CD4-positive, alpha-beta T cell treated with Interleukin-4 for 4 hours (primary cell): ENCODE data around the gene FASTKD2.
"Not testable (repeated sequence)": the region's sequence is repeated elsewhere in the genome, so short reads cannot be mapped to it uniquely, and the experiment has no call there.

Experiments used
- DNase-seq: peaks from one replicate; pipeline ENCODE4 v3.0.0-alpha.2; 2020

FASTKD2 gene

GRCh38 chr2:206792645-206793044 lies 27.2 kb downstream of the FASTKD2 start:
- DNase-seq = no peak

DNA sequence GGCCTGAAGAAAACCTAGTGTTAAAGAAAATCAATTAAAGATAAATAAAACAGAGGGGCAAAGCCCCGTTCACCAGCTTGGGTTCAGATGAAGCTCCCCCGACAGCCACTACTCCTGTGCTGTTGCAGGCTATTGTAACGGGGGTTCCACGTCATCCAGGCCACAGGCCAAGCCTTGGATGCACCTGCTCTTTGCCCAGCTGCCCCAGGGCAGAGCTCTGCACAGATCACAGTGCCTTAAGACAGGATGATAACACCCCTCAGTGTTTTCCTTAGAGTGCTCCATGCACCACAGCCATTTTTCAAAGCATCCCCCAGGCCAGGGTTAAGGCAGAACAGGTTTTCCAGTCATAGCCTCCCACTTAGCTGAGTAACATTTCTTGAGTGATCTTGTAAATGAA lies 32.0 kb downstream of the FASTKD2 start:
- no peak for DNase-seq

GRCh38 chr2:206798000-206798399 lies 32.6 kb downstream of the FASTKD2 start:
- peak; percentile 8 for DNase-seq

DNA sequence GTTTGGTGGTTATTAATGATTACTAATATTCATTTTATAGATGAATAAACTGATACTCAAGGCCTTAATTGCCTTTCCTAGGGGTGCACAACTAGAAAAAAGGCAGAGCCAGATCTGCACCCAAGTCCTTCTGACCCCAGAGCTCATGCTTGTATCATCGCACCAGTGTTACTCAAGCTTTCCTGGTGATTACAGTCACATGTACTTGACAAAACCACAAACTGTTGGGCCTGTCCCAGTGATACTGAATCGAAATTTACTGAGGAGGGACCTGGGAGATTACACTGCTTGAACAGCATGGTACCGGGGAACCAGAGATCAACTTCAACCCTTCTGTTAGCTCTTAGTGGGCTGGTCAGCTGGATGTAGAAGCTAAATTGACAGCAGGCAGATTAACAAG lies 33.7 kb downstream of the FASTKD2 start:
- no peak for DNase-seq

DNA sequence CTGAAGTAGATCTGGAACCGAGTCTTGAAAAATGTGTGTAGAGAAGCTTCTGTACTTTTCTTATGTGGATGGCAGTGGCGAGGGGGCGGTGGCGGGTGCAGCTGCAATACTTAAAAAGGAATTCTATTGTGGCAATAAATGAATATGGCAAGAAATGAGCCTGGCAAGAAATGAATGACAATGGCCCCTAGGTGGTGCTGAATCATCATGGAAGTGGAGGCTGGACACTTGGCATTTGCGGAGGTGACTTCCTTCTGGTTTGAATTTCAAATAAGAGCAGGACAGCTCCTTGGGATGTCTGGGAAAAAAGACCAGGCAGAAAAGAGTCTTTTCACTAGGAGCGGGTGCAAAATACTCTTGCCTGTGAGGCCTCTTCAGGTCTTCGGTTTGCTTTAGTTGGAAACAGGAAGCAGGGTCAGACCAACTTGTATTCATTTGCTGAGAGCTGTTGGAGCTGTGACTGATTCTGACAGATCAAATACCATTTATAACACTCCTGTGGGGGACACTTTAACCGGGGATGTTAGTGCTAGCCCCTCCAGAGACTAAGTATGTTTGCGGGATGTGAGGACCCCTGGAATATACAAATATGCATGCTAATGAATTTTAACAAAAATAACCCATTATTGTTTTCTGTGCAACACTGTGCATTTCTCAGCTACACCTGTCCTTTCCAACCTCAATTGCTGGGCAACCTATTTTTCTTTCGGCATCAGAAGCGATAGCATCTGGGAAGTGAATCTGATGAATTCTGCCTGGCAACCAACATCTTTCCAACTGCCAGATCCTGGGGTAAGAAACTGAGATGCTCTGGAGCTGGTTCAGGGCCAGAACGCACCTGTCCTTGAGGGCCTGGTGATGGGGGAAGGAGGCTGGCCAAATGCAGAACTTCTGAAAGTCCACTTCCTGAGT lies 35.4 kb downstream of the FASTKD2 start:
- DNase-seq = peak; percentile 34

- no peak for DNase-seq
Observed at GRCh38 chr2:206801418-206802189, 36.2 kb downstream of the FASTKD2 start.

GRCh38 chr2:206802654-206803514 lies 37.5 kb downstream of the FASTKD2 start:
- no peak for DNase-seq

GRCh38 chr2:206804326-206804725 lies 38.9 kb downstream of the FASTKD2 start:
- DNase-seq = no peak

GRCh38 chr2:206805887-206806607 lies 40.6 kb downstream of the FASTKD2 start:
- DNase-seq = no peak

GRCh38 chr2:206807624-206808023 lies 42.2 kb downstream of the FASTKD2 start:
- DNase-seq = not testable (repeated sequence)

DNA sequence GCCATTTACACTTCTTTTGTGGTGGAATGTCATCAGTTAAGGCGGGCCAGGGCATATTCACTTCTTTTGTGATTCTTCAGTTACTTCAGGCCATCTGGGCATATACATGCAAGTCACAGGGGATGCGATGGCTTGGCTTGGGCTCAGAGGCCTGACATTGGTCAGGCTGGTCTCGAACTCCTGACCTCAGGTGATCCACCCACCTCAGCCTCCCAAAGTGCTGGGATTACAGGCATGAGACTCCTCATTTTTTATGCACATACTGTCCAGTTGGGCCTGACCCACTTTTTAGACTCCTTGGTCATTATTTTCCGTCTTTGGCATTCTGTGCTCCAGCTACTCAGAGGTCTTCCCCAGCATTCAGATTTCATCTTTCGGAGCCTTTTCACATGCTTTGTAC lies 47.1 kb downstream of the FASTKD2 start:
- DNase-seq = not testable (repeated sequence)

- DNase-seq = no peak
Observed at GRCh38 chr2:206814498-206814897, 49.1 kb downstream of the FASTKD2 start.

DNA sequence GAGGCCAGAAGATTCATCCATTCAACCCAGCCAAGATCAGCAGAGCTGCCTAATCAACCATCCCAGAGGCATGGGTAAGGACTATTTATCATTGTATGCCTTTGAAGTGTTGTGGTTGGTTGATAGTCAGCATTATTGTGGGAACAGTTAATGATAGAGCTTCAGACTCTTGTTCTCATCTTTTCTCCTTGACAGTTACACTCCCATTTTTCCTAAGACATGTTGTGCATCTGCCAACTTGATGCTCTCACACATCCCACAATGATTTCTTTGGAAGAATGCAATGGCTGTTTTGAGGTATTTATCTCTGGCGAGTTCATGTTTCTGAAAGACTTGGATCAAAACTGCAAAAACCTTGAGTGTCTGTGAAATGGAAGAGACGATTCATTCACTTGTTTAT lies 55.4 kb downstream of the FASTKD2 start:
- DNase-seq = no peak

GRCh38 chr2:206823178-206823577 lies 57.8 kb downstream of the FASTKD2 start:
- DNase-seq = no peak

GRCh38 chr2:206824087-206824618 lies 58.7 kb downstream of the FASTKD2 start:
- DNase-seq = no peak

GRCh38 chr2:206824993-206825392 lies 59.6 kb downstream of the FASTKD2 start:
- DNase-seq = no peak

DNA sequence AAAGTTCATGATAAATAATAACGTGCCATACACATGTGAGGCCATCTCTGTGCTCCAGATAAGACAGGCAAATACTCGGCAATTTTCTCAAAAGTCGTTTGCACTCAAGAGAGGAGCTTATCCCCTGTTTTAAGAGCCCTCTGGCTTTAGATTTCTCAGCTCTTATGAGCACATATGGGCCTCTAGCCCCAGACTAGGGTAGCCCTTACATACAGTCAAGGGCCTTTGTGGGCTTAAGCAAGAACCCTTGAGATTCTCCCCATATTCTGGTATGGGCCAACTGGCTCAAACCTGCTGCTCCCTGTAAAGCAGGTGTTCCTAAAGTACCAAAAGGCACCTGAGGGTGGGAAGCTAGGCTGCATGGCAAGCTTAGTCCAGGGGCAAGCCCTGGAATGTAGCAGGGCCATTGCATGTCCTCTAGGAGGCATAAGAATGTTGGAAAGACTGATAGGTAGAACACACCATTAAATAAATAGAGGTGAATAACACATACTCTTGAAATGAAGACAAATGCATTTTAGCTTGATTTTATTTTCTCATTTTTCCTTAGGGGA lies 66.1 kb downstream of the FASTKD2 start:
- no peak for DNase-seq

- no peak for DNase-seq
Observed at GRCh38 chr2:206832873-206833272, 67.5 kb downstream of the FASTKD2 start.

- no peak for DNase-seq
Observed at GRCh38 chr2:206833291-206833690, 67.9 kb downstream of the FASTKD2 start.

DNA sequence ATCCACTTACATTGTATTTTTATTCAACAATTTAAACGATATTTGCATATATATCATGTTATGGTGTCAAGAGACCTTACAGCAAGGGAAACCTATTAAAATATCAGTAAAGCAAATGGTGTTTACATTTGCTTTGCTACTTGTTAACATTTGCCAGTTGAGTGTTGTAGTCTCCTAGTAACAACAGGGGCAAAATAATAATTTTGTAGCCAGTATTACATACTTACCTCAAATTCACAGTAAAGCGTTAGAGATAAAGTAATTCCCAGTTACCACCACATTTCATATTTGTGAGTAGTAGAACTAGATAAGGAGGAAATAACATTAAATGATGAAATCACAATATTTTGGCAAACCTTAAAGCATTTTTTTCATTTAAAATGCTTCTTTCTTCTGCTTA lies 71.3 kb downstream of the FASTKD2 start:
- no peak for DNase-seq

DNA sequence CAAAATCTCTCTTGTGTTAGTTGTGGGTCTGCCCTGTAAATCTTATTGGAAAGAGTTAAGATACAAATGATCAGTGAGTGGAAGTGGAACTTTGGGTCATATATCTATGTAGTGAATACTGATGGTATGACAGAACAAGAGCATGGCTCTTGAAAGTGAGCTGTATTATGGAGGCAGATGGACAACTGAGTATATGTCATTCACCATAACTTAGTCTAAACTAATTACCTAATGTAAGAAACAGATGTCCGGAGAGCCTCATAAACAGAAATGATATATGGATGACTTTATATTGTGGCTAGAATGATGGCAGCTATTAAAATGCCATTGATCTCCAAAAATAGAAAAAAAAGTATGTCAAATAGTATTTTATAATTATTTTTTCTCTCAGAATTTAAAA lies 72.4 kb downstream of the FASTKD2 start:
- DNase-seq = no peak

DNA sequence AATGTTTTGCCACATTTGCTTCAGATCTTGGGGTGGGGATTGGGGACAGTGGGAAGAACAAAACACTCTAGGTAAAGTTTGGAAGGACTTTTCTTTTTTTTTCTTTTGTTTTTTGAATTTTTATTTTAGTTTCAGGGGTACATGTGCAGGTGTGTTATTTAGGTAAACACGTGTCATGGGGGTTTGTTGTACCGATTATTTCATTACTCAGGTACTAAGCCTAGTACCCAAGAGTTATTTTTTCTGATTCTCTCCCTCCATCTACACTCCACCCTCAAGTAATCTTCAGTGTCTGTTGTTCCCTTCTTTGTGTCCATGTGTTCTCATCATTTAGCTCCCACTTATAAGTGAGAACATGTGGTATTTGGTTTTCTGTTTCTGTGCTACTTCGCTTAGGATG lies 73.3 kb downstream of the FASTKD2 start:
- no peak for DNase-seq
